Vagina (tissue), 2 donors: ENCODE data around the gene RUNX3.

Experiments used
- POLR2A ChIP-seq, 2 donors: fragments of 450-650 bp; IDR thresholded peaks; one replicate each; pipeline ENCODE4 v1.6.1; 2017; ENCODE audit warnings: antibody characterized with exemption in 2 of 2, mild to moderate bottlenecking in 2 of 2, moderate library complexity in 2 of 2
- POLR2AphosphoS5 ChIP-seq, 2 donors: sonication (generic); formaldehyde crosslinking; IDR thresholded peaks; one replicate each; pipeline ENCODE4 v1.9.0; 2017; ENCODE audit warnings: antibody characterized with exemption in 2 of 2, mild to moderate bottlenecking in 2 of 2, low read depth in 1 of 2; ENCODE audit not compliant: insufficient read depth in 1 of 2
- TF ChIP-seq, protein P1 (sequence below), 3 experiments: fragments of 450-650 bp in 2 of 3; fragments of 200-600 bp in 1 of 3; sonication (generic) in 1 of 3; IDR thresholded peaks; one replicate each; pipeline ENCODE4 v1.5.1; 2017 to 2019; ENCODE audit warnings: antibody characterized with exemption in 3 of 3, mild to moderate bottlenecking in 2 of 3, moderate library complexity in 2 of 3

DNA sequence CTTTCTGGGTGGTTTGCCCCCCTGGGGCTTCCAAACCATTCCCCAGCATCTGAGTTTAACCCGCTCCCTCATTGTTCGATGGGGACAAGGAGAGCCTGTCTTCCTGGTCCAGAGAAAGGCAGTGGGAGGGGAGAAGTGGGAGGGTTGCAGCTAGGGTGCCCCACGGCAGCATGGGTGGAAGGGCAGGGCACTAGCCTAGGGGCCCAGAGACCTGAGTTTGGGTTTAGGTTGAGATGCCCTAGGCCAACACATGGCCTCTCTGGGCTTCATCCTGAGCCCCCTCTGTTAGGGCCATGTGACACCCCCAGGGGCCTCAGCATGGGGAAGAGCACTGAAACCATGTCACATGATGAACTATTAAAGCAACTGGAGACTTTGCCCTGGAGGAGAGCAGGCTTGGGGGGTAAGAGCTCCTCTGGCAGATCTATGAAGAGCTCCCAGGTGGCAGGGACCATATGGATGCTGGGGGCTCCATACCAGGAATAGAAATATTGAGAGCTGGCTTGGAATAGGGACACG, 9.7 kb upstream of the RUNX3 start:
- TF ChIP-seq, protein P1, sequence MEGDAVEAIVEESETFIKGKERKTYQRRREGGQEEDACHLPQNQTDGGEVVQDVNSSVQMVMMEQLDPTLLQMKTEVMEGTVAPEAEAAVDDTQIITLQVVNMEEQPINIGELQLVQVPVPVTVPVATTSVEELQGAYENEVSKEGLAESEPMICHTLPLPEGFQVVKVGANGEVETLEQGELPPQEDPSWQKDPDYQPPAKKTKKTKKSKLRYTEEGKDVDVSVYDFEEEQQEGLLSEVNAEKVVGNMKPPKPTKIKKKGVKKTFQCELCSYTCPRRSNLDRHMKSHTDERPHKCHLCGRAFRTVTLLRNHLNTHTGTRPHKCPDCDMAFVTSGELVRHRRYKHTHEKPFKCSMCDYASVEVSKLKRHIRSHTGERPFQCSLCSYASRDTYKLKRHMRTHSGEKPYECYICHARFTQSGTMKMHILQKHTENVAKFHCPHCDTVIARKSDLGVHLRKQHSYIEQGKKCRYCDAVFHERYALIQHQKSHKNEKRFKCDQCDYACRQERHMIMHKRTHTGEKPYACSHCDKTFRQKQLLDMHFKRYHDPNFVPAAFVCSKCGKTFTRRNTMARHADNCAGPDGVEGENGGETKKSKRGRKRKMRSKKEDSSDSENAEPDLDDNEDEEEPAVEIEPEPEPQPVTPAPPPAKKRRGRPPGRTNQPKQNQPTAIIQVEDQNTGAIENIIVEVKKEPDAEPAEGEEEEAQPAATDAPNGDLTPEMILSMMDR (IDR thresholded peaks at IDR 0.05), result no peak
- TF ChIP-seq POLR2A (IDR thresholded peaks at IDR 0.05), result no peak
- TF ChIP-seq POLR2AphosphoS5 (IDR thresholded peaks at IDR 0.05; ENCODE audit: insufficient read depth in 1 of 2, low read depth in 1 of 2), result no peak
